ENCODE results near the gene CA5A.

CA5A gene

GRCh38 chr16:87846705-87847466, 89.4 kb downstream of the CA5A start:
- Histone ChIP-seq H3K36me3 (ENCODE audit: insufficient read depth, low read length) (peaks cover 19% of the 10 kb centered on the region; the same call in 1 of the 2 replicates), H3K9ac (ENCODE audit: low read depth, low read length) (no peak overlapping the region), H3K9me3 (ENCODE audit: control insufficient read depth, insufficient read depth, low read length) (no peaks in the 10 kb centered on the region), H3K4me1 (ENCODE audit: insufficient read depth, low read length) (peaks cover 4% of the 10 kb centered on the region; the same call in 1 of the 2 replicates)

GRCh38 chr16:87845807-87846619, 90.3 kb downstream of the CA5A start:
- peaks cover 3% of the 10 kb centered on the region; the same call in 1 of the 2 replicates for H3K4me1 ChIP-seq (ENCODE audit: insufficient read depth, low read length)
- no peak overlapping the region for H3K9ac ChIP-seq (ENCODE audit: low read depth, low read length)
- no peaks in the 10 kb centered on the region for H3K9me3 ChIP-seq (ENCODE audit: control insufficient read depth, insufficient read depth, low read length)
- H3K36me3 ChIP-seq (ENCODE audit: insufficient read depth, low read length), result peaks cover 19% of the 10 kb centered on the region; the same call in 1 of the 2 replicates

DNA sequence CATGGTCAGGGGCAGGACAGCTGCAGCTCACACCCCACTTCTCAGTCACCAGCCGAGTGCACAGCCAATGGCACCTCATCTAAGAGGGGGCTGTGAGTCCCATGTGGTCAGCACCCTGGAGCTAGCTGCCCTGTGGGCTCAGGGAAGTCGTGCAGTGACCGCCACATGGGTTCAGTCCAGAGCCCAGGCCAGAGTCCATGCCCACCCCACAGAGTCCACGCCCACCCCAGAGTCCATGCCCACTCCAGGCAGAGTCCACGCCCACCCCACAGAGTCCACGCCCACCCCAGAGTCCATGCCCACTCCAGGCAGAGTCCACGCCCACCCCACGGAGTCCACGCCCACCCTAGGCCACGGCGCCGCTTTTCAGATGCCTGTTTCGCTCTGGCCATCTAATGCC, 91.1 kb downstream of the CA5A start:
- H3K36me3 ChIP-seq (ENCODE audit: insufficient read depth, low read length), result peaks cover 24% of the 10 kb centered on the region; the same call in 1 of the 2 replicates
- H3K4me1 ChIP-seq (ENCODE audit: insufficient read depth, low read length), result no peaks in the 10 kb centered on the region
- no peak overlapping the region for H3K9ac ChIP-seq (ENCODE audit: low read depth, low read length)
- no peaks in the 10 kb centered on the region for H3K9me3 ChIP-seq (ENCODE audit: control insufficient read depth, insufficient read depth, low read length)

- H3K9ac ChIP-seq (ENCODE audit: low read depth, low read length), result no peak overlapping the region
- no peaks in the 10 kb centered on the region for H3K4me1 ChIP-seq (ENCODE audit: insufficient read depth, low read length)
- no peaks in the 10 kb centered on the region for H3K9me3 ChIP-seq (ENCODE audit: control insufficient read depth, insufficient read depth, low read length)
- peaks cover 27% of the 10 kb centered on the region; the same call in 1 of the 2 replicates for H3K36me3 ChIP-seq (ENCODE audit: insufficient read depth, low read length)
Measured at GRCh38 chr16:87844809-87845208, 91.5 kb downstream of the CA5A start.

DNA sequence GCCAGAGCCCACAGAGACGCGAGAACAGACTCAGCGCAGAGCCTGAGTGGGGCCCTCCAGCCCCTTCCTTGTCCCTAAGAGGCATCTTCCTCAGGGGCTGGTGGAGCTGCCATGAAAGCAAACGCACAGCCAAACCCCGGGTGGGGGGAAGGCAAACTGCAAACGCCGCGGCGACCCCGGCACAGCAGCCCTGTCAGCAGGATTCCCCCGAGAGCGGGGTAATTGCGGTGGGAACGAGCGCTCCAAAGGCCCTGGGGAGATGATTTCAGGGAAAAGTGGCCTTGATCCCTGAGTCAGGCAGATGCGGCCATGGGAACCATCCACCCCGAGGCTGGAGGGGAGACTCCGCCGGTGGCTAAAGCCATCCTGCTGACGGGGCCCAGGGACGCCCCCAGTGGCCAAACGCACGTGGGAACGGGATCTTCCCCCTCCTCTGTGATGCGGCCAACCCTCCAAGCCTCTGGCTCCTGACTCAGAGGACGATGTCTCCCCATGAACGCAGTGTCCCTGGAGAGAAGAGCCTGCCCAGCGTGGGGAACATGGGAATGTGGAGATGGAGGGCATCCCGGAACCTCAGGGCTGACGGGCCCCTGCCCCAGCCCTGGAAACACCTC, 92.1 kb downstream of the CA5A start:
- Histone ChIP-seq H3K36me3 (ENCODE audit: insufficient read depth, low read length) (peaks cover 26% of the 10 kb centered on the region), H3K9ac (ENCODE audit: low read depth, low read length) (no peak overlapping the region), H3K4me1 (ENCODE audit: insufficient read depth, low read length) (no peaks in the 10 kb centered on the region)

DNA sequence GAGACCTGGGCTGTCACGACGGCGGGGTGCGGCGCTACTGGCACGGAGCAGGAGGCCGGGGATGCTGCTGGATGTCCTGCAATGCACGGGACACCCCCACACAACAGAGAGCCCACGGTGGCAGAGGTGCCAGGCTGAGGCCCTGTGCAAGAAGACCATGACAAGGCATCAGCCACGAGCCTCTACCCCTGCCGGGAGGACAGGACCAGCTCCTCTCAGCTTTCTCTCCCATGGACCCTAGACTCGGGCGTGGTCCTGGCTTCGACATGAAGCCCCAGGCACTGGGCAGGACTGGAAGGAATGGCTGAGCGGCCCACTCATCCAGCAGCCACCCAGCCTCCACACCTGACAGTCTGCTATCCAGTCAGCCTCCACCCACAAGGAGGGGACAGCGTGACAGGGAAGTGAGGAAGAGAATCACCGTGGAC, 92.6 kb downstream of the CA5A start:
- Histone ChIP-seq H3K4me1 (ENCODE audit: insufficient read depth, low read length) (no peaks in the 10 kb centered on the region), H3K9ac (ENCODE audit: low read depth, low read length) (no peak overlapping the region), H3K9me3 (ENCODE audit: control insufficient read depth, insufficient read depth, low read length) (no peaks in the 10 kb centered on the region), H3K36me3 (ENCODE audit: insufficient read depth, low read length) (peaks cover 26% of the 10 kb centered on the region)

More for the DNA sequence above, 92.1 kb downstream of the CA5A start:
- H3K9me3 ChIP-seq (ENCODE audit: control insufficient read depth, insufficient read depth, low read length), result no peaks in the 10 kb centered on the region

GRCh38 chr16:87842209-87842869, 94.0 kb downstream of the CA5A start:
- Histone ChIP-seq H3K36me3 (ENCODE audit: insufficient read depth, low read length) (peaks cover 32% of the 10 kb centered on the region), H3K9ac (ENCODE audit: low read depth, low read length) (no peak overlapping the region), H3K9me3 (ENCODE audit: control insufficient read depth, insufficient read depth, low read length) (no peaks in the 10 kb centered on the region), H3K4me1 (ENCODE audit: insufficient read depth, low read length) (no peaks in the 10 kb centered on the region)

GRCh38 chr16:87841340-87842208, 94.8 kb downstream of the CA5A start:
- H3K9me3 ChIP-seq (ENCODE audit: control insufficient read depth, insufficient read depth, low read length), result no peaks in the 10 kb centered on the region
- peaks cover 39% of the 10 kb centered on the region for H3K36me3 ChIP-seq (ENCODE audit: insufficient read depth, low read length)
- no peak overlapping the region for H3K9ac ChIP-seq (ENCODE audit: low read depth, low read length)
- no peaks in the 10 kb centered on the region for H3K4me1 ChIP-seq (ENCODE audit: insufficient read depth, low read length)

DNA sequence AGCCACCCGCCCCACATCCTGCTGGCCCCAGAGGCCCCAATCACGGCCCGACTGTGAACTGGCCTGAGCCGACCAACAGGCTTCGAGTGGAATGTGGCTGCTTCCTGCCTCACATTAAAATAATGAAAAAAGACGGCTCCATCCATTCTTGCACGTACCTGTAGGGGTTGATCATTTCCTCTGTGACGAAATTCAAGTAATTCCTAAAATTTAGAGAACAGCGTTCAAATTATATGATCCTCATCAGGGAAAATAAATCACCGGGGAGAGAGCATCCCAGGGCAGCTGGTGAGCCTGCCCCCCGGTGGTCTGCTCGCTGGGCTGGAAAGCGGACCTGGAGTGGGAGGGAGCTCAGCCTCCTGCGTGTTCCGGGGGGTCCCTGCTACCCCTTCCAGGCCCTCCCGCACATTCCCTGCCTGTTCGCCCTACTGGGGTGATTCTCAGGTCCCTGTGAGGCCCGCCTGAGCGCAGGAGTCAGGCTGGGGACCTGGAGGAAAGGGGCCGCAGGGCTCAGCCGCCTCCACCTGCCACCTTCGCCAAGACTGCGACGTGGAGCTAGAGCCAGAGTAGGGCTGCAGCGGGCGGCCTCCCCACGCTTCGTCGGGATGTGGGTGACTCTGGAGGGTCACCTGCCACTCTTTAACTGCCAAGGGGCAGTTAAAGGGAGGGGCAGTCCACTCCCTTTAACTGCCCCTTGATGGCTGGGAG, 95.9 kb downstream of the CA5A start:
- Histone ChIP-seq H3K9ac (ENCODE audit: low read depth, low read length) (no peak overlapping the region), H3K36me3 (ENCODE audit: insufficient read depth, low read length) (peaks cover 39% of the 10 kb centered on the region), H3K4me1 (ENCODE audit: insufficient read depth, low read length) (no peaks in the 10 kb centered on the region), H3K9me3 (ENCODE audit: control insufficient read depth, insufficient read depth, low read length) (no peaks in the 10 kb centered on the region)

DNA sequence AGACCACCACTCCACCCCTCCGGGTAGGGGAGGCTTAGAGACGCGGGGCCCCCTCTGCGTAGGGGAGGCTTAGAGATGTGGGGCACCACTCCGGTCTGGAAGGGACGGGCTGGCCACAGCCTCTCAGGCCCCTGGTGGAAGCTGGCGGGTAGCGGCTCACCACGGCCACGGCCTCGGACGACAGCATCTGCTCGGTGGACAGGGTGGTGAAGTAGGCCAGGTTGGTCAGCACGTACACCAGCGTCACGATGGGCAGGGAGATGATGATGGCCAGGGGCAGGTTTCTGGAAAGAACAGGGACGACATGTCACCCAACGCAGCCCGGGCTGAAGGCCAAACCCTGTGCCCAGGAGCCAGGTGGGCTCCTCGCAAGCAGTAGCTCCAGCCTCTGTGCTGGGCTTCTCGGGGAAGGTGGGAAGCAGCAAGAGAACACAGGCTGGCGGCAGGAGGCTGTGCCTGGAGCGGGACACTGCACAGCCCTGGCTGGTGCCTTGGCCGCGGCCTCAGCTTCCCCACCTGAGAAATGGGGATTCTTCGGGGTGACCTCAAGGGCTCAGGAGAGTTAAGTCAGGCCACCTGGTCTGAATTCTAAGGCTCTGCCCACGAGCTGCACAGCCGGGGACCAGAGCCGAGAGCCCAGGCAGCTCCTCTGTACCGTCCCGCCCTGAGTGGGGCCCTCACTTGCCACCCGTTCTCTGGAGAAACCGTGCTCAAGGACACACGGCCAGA, 96.6 kb downstream of the CA5A start:
- peaks cover 39% of the 10 kb centered on the region for H3K36me3 ChIP-seq (ENCODE audit: insufficient read depth, low read length)
- no peaks in the 10 kb centered on the region for H3K9me3 ChIP-seq (ENCODE audit: control insufficient read depth, insufficient read depth, low read length)
- no peak overlapping the region for H3K9ac ChIP-seq (ENCODE audit: low read depth, low read length)
- no peaks in the 10 kb centered on the region for H3K4me1 ChIP-seq (ENCODE audit: insufficient read depth, low read length)

DNA sequence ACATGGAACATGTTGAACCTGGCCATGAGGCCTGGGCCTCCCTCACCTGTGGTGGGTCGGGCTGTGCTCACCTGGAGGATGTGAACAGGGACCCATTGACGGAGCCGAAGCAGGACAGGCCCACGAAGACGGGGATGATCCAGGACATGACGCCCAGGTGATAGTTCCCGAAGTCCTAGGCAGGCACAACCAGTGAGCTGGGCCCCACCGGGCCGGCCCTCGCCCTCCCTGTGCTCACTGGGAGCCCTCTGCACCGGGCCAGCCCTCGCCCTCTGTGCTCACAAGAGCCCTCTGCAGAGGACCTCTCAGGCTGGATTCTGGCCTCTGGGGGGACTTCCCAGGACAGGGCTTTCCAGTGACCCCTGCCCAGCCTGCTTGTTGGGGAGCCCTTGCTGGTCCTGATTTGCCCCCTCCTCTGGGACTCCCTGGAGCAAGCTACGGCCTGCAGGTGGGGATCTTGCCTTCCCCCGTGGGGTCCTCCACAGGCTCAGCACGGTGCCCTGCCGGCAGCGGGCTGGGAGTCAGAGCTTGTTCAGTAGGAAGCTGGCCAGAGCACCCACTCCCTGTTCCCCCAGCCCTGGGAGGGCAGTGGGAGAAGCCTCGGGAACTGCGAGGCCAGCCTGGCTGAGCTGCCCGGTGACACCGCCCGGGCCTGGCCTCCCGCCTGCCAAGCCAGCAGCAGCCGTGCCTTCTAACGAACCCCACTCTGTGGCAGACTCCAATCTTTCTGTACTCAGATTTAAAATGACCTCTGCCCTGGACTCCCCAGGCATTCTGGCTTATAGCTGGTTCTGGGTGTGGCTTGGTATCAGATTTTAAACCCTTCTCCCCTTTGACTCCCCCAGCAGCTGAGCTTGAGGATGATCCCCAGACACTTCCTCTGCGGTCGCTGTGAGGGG, 97.4 kb downstream of the CA5A start:
- H3K36me3 ChIP-seq (ENCODE audit: insufficient read depth, low read length), result peaks cover 39% of the 10 kb centered on the region
- no peaks in the 10 kb centered on the region for H3K4me1 ChIP-seq (ENCODE audit: insufficient read depth, low read length)
- H3K9ac ChIP-seq (ENCODE audit: low read depth, low read length), result no peak overlapping the region
- H3K9me3 ChIP-seq (ENCODE audit: control insufficient read depth, insufficient read depth, low read length), result no peaks in the 10 kb centered on the region

All from ES-I3 (cell line).